K562 (cell line): Measurements from ENCODE around the gene LY6G5B. TPM values are rescaled to one million over a fixed set of nuclear protein-coding genes. Genes with fewer than 3 reads are reported as not detected.

Experiments
- CBX8 ChIP-seq: fragments of 200-600 bp; sonication (generic); IDR thresholded peaks from 2 replicates; pipeline ENCODE4 v1.6.1; 2012; ENCODE audit warnings: borderline replicate concordance, mixed run types, low read depth, mild to moderate bottlenecking, moderate library complexity, mixed read lengths, low read length, control low read depth, inconsistent platforms; ENCODE audit not compliant: poor library complexity, severe bottlenecking; ENCODE audit errors: extremely low read depth
- CEBPZ ChIP-seq: fragments of 150-350 bp; IDR thresholded peaks from 2 replicates; pipeline ENCODE4 v1.6.1; 2014; ENCODE audit warnings: low read depth, mild to moderate bottlenecking, low read length, borderline replicate concordance
- SRSF7 ChIP-seq: fragments of 200-400 bp; formaldehyde crosslinking; optimal IDR thresholded peaks from 2 replicates; pipeline ENCODE3; 2017; ENCODE audit warnings: mild to moderate bottlenecking, low read depth, low read length
- U2AF2 ChIP-seq: fragments of 200-400 bp; formaldehyde crosslinking; optimal IDR thresholded peaks from 2 replicates; pipeline ENCODE3; 2017; ENCODE audit warnings: low read depth, mild to moderate bottlenecking, low read length
- ZNF79 ChIP-seq: fragments of 250-450 bp; sonication (Bioruptor Pico); IDR thresholded peaks from 2 replicates; pipeline ENCODE4 v1.4.0; 2020; ENCODE audit warnings: low read depth, mild to moderate bottlenecking, moderate library complexity
- polyA plus RNA-seq, 8 experiments: library from polyadenylated mRNA; depleted of rRNA in 4 of 8; stranded (reverse) in 5 of 8; unstranded in 3 of 8; fragments of >200 nt; fragmentation: Nextera tagmentation in 2 of 8; fragmentation: Illumina TruSeq in 1 of 8; extraction: Ambion mirVana in 2 of 8; extraction: Trizol in 1 of 8; gene quantifications; 2 replicates each; pipeline versions ENCODE4 v1.2.1 to v1.2.3, GENCODE V29; 2011 to 2014; ENCODE audit warnings: inconsistent platforms in 1 of 8, missing spikeins in 1 of 8
- total RNA-seq, 7 experiments: library from RNA; depleted of rRNA in 6 of 7; stranded (reverse); fragments of >200 nt in 6 of 7; fragmentation: Illumina TruSeq in 2 of 7; extraction: Trizol in 2 of 7; gene quantifications; 2 replicates each; pipeline versions ENCODE4 v1.2.1 to v1.2.3, GENCODE V29; 2011 to 2021; ENCODE audit warnings: low replicate concordance in 1 of 7
- TF ChIP-seq, protein P1 (sequence below), 2 experiments: fragments of 450-650 bp in 1 of 2; sonication (generic) in 1 of 2; formaldehyde crosslinking in 1 of 2; IDR thresholded peaks; 2 replicates each; pipeline versions ENCODE4 v1.7.1 to v1.9.0; 2016 to 2022; ENCODE audit warnings: inconsistent platforms in 1 of 2, mild to moderate bottlenecking in 1 of 2, missing genetic modification reagents in 1 of 2

Gene LY6G5B
- total and polyA plus RNA-seq, 9 of the 15 experiments (the other 6 are each of a cell fraction or from before 2014, with no cell fraction given), result 6.0 to 27.0 (median 7.5) TPM

GRCh38 chr6:31717499-31718222 lies 47.9 kb downstream of the LY6G5B start (continued):
- TF ChIP-seq CBX8 (no peak), U2AF2 (no peak), CEBPZ (no peak), ZNF79 (no peak), SRSF7 (no peak)
- TF ChIP-seq, protein P1, sequence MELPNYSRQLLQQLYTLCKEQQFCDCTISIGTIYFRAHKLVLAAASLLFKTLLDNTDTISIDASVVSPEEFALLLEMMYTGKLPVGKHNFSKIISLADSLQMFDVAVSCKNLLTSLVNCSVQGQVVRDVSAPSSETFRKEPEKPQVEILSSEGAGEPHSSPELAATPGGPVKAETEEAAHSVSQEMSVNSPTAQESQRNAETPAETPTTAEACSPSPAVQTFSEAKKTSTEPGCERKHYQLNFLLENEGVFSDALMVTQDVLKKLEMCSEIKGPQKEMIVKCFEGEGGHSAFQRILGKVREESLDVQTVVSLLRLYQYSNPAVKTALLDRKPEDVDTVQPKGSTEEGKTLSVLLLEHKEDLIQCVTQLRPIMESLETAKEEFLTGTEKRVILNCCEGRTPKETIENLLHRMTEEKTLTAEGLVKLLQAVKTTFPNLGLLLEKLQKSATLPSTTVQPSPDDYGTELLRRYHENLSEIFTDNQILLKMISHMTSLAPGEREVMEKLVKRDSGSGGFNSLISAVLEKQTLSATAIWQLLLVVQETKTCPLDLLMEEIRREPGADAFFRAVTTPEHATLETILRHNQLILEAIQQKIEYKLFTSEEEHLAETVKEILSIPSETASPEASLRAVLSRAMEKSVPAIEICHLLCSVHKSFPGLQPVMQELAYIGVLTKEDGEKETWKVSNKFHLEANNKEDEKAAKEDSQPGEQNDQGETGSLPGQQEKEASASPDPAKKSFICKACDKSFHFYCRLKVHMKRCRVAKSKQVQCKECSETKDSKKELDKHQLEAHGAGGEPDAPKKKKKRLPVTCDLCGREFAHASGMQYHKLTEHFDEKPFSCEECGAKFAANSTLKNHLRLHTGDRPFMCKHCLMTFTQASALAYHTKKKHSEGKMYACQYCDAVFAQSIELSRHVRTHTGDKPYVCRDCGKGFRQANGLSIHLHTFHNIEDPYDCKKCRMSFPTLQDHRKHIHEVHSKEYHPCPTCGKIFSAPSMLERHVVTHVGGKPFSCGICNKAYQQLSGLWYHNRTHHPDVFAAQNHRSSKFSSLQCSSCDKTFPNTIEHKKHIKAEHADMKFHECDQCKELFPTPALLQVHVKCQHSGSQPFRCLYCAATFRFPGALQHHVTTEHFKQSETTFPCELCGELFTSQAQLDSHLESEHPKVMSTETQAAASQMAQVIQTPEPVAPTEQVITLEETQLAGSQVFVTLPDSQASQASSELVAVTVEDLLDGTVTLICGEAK (IDR thresholded peaks at IDR 0.05), result peak; percentile 33; the same call in 1 of the 2 replicates
- TF ChIP-seq, protein P1 (CRISPR knock-in tag; IDR thresholded peaks at IDR 0.05), result no peak
